DND-41 (cell line): ENCODE measurements around the gene POMGNT2.

Experiments
- CTCF ChIP-seq: IDR thresholded peaks from 2 replicates; pipeline ENCODE4 v1.5.1; 2012; ENCODE audit warnings: borderline replicate concordance, low read length, moderate library complexity, mild to moderate bottlenecking; ENCODE audit not compliant: poor library complexity, severe bottlenecking; ENCODE audit errors: extremely low read depth
- EZH2 ChIP-seq: IDR thresholded peaks from 3 replicates; pipeline ENCODE4 v1.6.1; 2012; ENCODE audit warnings: borderline replicate concordance, low read depth, mild to moderate bottlenecking, moderate library complexity, low read length, inconsistent platforms; ENCODE audit not compliant: severe bottlenecking

- TF ChIP-seq CTCF (no peak), EZH2 (no peak)
Observed at GRCh38 chr3:43090238-43090637, 15.6 kb downstream of the POMGNT2 start.
